Gastrocnemius medialis (tissue), 4 donors: Measurements from ENCODE around the gene APBB2. TPM values are rescaled to one million over a fixed set of nuclear protein-coding genes. Genes with fewer than 3 reads are reported as not detected.

Experiments used
- ATAC-seq, 2 donors: fragments of 150-250 bp; one replicate each; pipeline ENCODE4 v1.9.1; 2016
- DNase-seq, 2 donors: peaks; one replicate each; pipeline ENCODE4 v3.0.0-alpha.2; 2019
- H3K27ac ChIP-seq, 4 donors: fragments of 200-600 bp; sonication (generic); 1 replicate in 1 of 4; 2 replicates in 3 of 4; pipeline ENCODE4 v1.5.1; 2016 to 2018; ENCODE audit warnings: mild to moderate bottlenecking in 2 of 4, moderate library complexity in 1 of 4
- H3K27me3 ChIP-seq, 3 donors: fragments of 200-600 bp; sonication (generic) in 2 of 3; 1 replicate in 1 of 3; 2 replicates in 2 of 3; pipeline versions ENCODE4 v1.5.1 to v1.6.0; 2016 to 2019; ENCODE audit warnings: mild to moderate bottlenecking in 1 of 3, moderate library complexity in 1 of 3
- H3K36me3 ChIP-seq, 2 donors: fragments of 200-600 bp; sonication (generic) in 1 of 2; one replicate each; pipeline ENCODE4 v1.5.1; 2017 to 2018
- H3K4me1 ChIP-seq, 2 donors: fragments of 200-600 bp; sonication (generic) in 1 of 2; one replicate each; pipeline ENCODE4 v1.5.1; 2016 to 2017; ENCODE audit warnings: mild to moderate bottlenecking in 2 of 2
- H3K4me3 ChIP-seq, 4 donors: fragments of 200-600 bp; sonication (generic) in 3 of 4; 1 replicate in 1 of 4; 2 replicates in 3 of 4; pipeline ENCODE4 v1.5.1; 2016 to 2019; ENCODE audit warnings: mild to moderate bottlenecking in 2 of 4
- H3K9me3 ChIP-seq, 3 donors: fragments of 200-600 bp; sonication (generic) in 2 of 3; 1 replicate in 1 of 3; 2 replicates in 2 of 3; pipeline ENCODE4 v1.5.1; 2016 to 2019
- CTCF ChIP-seq, 5 experiments: fragments of 450-650 bp in 3 of 5; fragments of 200-600 bp in 2 of 5; sonication (generic) in 2 of 5; IDR thresholded peaks in 4 of 5; conservative IDR thresholded peaks in 1 of 5; 1 replicate in 4 of 5; 2 replicates in 1 of 5; pipeline ENCODE4 v1.5.1; 2016 to 2019; ENCODE audit warnings: antibody characterized with exemption in 5 of 5, mild to moderate bottlenecking in 3 of 5, moderate library complexity in 3 of 5
- POLR2A ChIP-seq, 2 donors: fragments of 450-650 bp; IDR thresholded peaks; one replicate each; pipeline ENCODE4 v1.6.1; 2017; ENCODE audit warnings: antibody characterized with exemption in 2 of 2, mild to moderate bottlenecking in 2 of 2, moderate library complexity in 2 of 2
- in situ Hi-C, 4 donors: fragments of 200-750 bp; cut with MboI; loops; one replicate each; pipeline versions ENCODE4 v1.15.0 to v1.8.0; 2017; ENCODE audit warnings: low sequenced_read_pairs in 4 of 4
- intact Hi-C: fragments of 100-400 bp; cut with DNase I; formaldehyde crosslinking; loops from one replicate; pipeline ENCODE4 v1.15.1; 2023; ENCODE audit warnings: low total_unique reads
- total RNA-seq, 4 donors: library from RNA; depleted of rRNA; stranded (reverse); fragments of >200 nt; gene quantifications; one replicate each; pipeline versions ENCODE4 v1.1.0 to v1.2.3, GENCODE V29; 2016

The APBB2 gene
- total RNA-seq, 4 donors from 2014 or later = 14.3 to 20.5 (median 14.5) TPM

GRCh38 chr4:41215969-41216293 is 1.6 kb upstream of the APBB2 start:
- intact Hi-C loops = loop anchor here (2.0 to 5.0 kb wide), 4 partner anchors 41 to 375 kb away; no protein-coding TSS in a partner anchor
- ATAC-seq = no peak
- H3K27ac ChIP-seq = peak overlapping the region; percentile 72 to 89 (median 78)
- DNase-seq = no peak
- in situ Hi-C loops = loop anchor here (5.0 to 10.0 kb wide), 4 partner anchors 239 to 294 kb away; no protein-coding TSS in a partner anchor
- TF ChIP-seq CTCF (IDR thresholded peaks at IDR 0.05 in 4 of 5, conservative IDR thresholded peaks at IDR 0.05 in 1 of 5) = no peak
- TF ChIP-seq POLR2A (IDR thresholded peaks at IDR 0.05) = no peak
- H3K9me3 ChIP-seq = no peaks in the 10 kb centered on the region
- H3K4me3 ChIP-seq = peak overlapping the region; percentile 60 to 81 (median 66)
- no peaks in the 10 kb centered on the region for H3K36me3 ChIP-seq
- H3K4me1 ChIP-seq = peaks cover 19 to 36% of the 10 kb centered on the region in 2 donors
- H3K27me3 ChIP-seq = no peaks in the 10 kb centered on the region

- intact Hi-C loops = loop anchor here (2.0 to 5.0 kb wide), 4 partner anchors 40 to 374 kb away; no protein-coding TSS in a partner anchor
- Histone ChIP-seq H3K4me1 (peaks cover 19 to 36% of the 10 kb centered on the region in 2 donors), H3K27ac (peak overlapping the region; percentile 72 to 89 (median 78)), H3K36me3 (no peaks in the 10 kb centered on the region), H3K4me3 (peak overlapping the region in 1 of 4 donors; percentile 84), H3K27me3 (no peaks in the 10 kb centered on the region), H3K9me3 (no peaks in the 10 kb centered on the region)
- DNase-seq = no peak
- in situ Hi-C loops = loop anchor here (5.0 to 10.0 kb wide), 4 partner anchors 238 to 293 kb away; no protein-coding TSS in a partner anchor
- ATAC-seq = no peak
- TF ChIP-seq POLR2A (IDR thresholded peaks at IDR 0.05) = no peak
- no peak for TF ChIP-seq CTCF (IDR thresholded peaks at IDR 0.05 in 4 of 5, conservative IDR thresholded peaks at IDR 0.05 in 1 of 5)
Measured at GRCh38 chr4:41215155-41215554, 813 bp upstream of the APBB2 start.

- intact Hi-C loops = loop anchor here (1.0 to 5.0 kb wide), 7 partner anchors 40 to 374 kb away; no protein-coding TSS in a partner anchor
- H3K4me1 ChIP-seq = peaks cover 19 to 36% of the 10 kb centered on the region in 2 donors
- DNase-seq (no peak), ATAC-seq (no peak)
- H3K36me3 ChIP-seq = no peaks in the 10 kb centered on the region
- TF ChIP-seq POLR2A (IDR thresholded peaks at IDR 0.05) = no peak
- TF ChIP-seq CTCF (IDR thresholded peaks at IDR 0.05 in 4 of 5, conservative IDR thresholded peaks at IDR 0.05 in 1 of 5) = peak in 1 of 5 experiments; percentile 7
- peak overlapping the region; percentile 72 to 89 (median 78) for H3K27ac ChIP-seq
- no peaks in the 10 kb centered on the region for H3K9me3 ChIP-seq
- H3K27me3 ChIP-seq = no peaks in the 10 kb centered on the region
- in situ Hi-C loops = loop anchor here (5.0 to 10.0 kb wide), 4 partner anchors 237 to 292 kb away; no protein-coding TSS in a partner anchor
- peak overlapping the region in 3 of 4 donors; percentile 59 to 85 (median 84) for H3K4me3 ChIP-seq
Measured at GRCh38 chr4:41214825-41215146, 444 bp upstream of the APBB2 start.

GRCh38 chr4:41213625-41214135 is 662 bp downstream of the APBB2 start:
- ATAC-seq (peak in 1 of 2 donors; percentile 12), DNase-seq (no peak)
- Histone ChIP-seq H3K27me3 (no peaks in the 10 kb centered on the region), H3K9me3 (no peaks in the 10 kb centered on the region), H3K27ac (peak overlapping the region; percentile 72 to 89 (median 78)), H3K4me1 (peaks cover 26 to 36% of the 10 kb centered on the region in 2 donors), H3K4me3 (peak overlapping the region; percentile 59 to 85 (median 80)), H3K36me3 (no peaks in the 10 kb centered on the region)
- in situ Hi-C loops = loop anchor here in 2 of 4 donors (10.0 kb wide), 1 partner anchor 239 kb away; no protein-coding TSS in a partner anchor
- TF ChIP-seq CTCF (IDR thresholded peaks at IDR 0.05 in 4 of 5, conservative IDR thresholded peaks at IDR 0.05 in 1 of 5) (no peak), POLR2A (IDR thresholded peaks at IDR 0.05) (no peak)
- intact Hi-C loops = loop anchor here (1.0 to 5.0 kb wide), 6 partner anchors 39 to 373 kb away; no protein-coding TSS in a partner anchor
